ENCODE data around the gene WIZ. TPM values are rescaled to one million over a fixed set of nuclear protein-coding genes. Genes with fewer than 3 reads are reported as not detected.

The WIZ gene
- total RNA-seq, 1 experiment from 2014 or later = 37.5 TPM

- no peak overlapping the region for H3K4me3 Mint-ChIP-seq (ENCODE audit: unreplicated experiment)
- Histone ChIP-seq H3K27me3 (replicated peaks; ENCODE audit: control insufficient read depth, insufficient read depth, low read length) (no peaks in the 10 kb centered on the region), H3K36me3 (ENCODE audit: control insufficient read depth, insufficient read depth, low read length) (peaks cover 3% of the 10 kb centered on the region), H3K4me3 (ENCODE audit: low read depth, low read length) (no peak overlapping the region), H3K4me1 (no peaks in the 10 kb centered on the region), H3K9me3 (no peaks in the 10 kb centered on the region)
- no peaks in the 10 kb centered on the region for H3K9me3 Mint-ChIP-seq (ENCODE audit: unreplicated experiment)
- H3K36me3 Mint-ChIP-seq (ENCODE audit: insufficient read depth, unreplicated experiment) = peaks cover 41% of the 10 kb centered on the region
- ChIA-PET CTCF (no interaction called here), POLR2A (interaction anchor here (0.6 kb wide), 1 partner anchor 9 kb away, joined by 3 read pairs; no protein-coding TSS in a partner anchor)
- BruUV-seq (replicated peaks) = no TSS peak
- no peak for DNase-seq
- H3K4me1 Mint-ChIP-seq (ENCODE audit: low read depth, unreplicated experiment) = no peaks in the 10 kb centered on the region
- H3K27ac Mint-ChIP-seq (ENCODE audit: unreplicated experiment) = no peak overlapping the region
- TF ChIP-seq CTCF (IDR thresholded peaks at IDR 0.05; ENCODE audit: insufficient read depth in 1 of 2, low read depth in 1 of 2, low read length in 1 of 2, severe bottlenecking in 1 of 2, unreplicated experiment in 1 of 2) = no peak
- no peaks in the 10 kb centered on the region for H3K27me3 Mint-ChIP-seq (ENCODE audit: insufficient read depth, unreplicated experiment)
- intact Hi-C loops (cut with micrococcal nuclease; ENCODE audit: unreplicated experiment) = no loop called here
Observed at GRCh38 chr19:15424121-15424520, 25.6 kb downstream of the WIZ start.

GRCh38 chr19:15423130-15423529 lies 26.6 kb downstream of the WIZ start:
- Histone ChIP-seq H3K4me1 (no peaks in the 10 kb centered on the region), H3K9me3 (no peaks in the 10 kb centered on the region), H3K27me3 (replicated peaks; ENCODE audit: control insufficient read depth, insufficient read depth, low read length) (no peaks in the 10 kb centered on the region), H3K36me3 (ENCODE audit: control insufficient read depth, insufficient read depth, low read length) (peaks cover 3% of the 10 kb centered on the region), H3K4me3 (ENCODE audit: low read depth, low read length) (no peak overlapping the region)
- Mint-ChIP-seq H3K9me3 (ENCODE audit: unreplicated experiment) (no peaks in the 10 kb centered on the region), H3K4me3 (ENCODE audit: unreplicated experiment) (no peak overlapping the region), H3K27me3 (ENCODE audit: insufficient read depth, unreplicated experiment) (no peaks in the 10 kb centered on the region), H3K36me3 (ENCODE audit: insufficient read depth, unreplicated experiment) (peaks cover 51% of the 10 kb centered on the region), H3K4me1 (ENCODE audit: low read depth, unreplicated experiment) (peaks cover 2% of the 10 kb centered on the region), H3K27ac (ENCODE audit: unreplicated experiment) (no peak overlapping the region)
- ChIA-PET POLR2A (no interaction called here), CTCF (no interaction called here)
- DNase-seq = no peak
- no TSS peak for BruUV-seq (replicated peaks)
- TF ChIP-seq CTCF (IDR thresholded peaks at IDR 0.05; ENCODE audit: insufficient read depth in 1 of 2, low read depth in 1 of 2, low read length in 1 of 2, severe bottlenecking in 1 of 2, unreplicated experiment in 1 of 2) = no peak
- intact Hi-C loops (cut with micrococcal nuclease; ENCODE audit: unreplicated experiment) = no loop called here

- Histone ChIP-seq H3K36me3 (ENCODE audit: control insufficient read depth, insufficient read depth, low read length) (peaks cover 3% of the 10 kb centered on the region), H3K27me3 (replicated peaks; ENCODE audit: control insufficient read depth, insufficient read depth, low read length) (no peaks in the 10 kb centered on the region), H3K9me3 (no peaks in the 10 kb centered on the region), H3K4me3 (ENCODE audit: low read depth, low read length) (no peak overlapping the region), H3K4me1 (no peaks in the 10 kb centered on the region; the same call in 1 of the 2 replicates)
- H3K27me3 Mint-ChIP-seq (ENCODE audit: insufficient read depth, unreplicated experiment) = no peaks in the 10 kb centered on the region
- ChIA-PET POLR2A (no interaction called here), CTCF (no interaction called here)
- H3K9me3 Mint-ChIP-seq (ENCODE audit: unreplicated experiment) = no peaks in the 10 kb centered on the region
- intact Hi-C loops (cut with micrococcal nuclease; ENCODE audit: unreplicated experiment) = no loop called here
- no peak overlapping the region for H3K27ac Mint-ChIP-seq (ENCODE audit: unreplicated experiment)
- no peak overlapping the region for H3K4me3 Mint-ChIP-seq (ENCODE audit: unreplicated experiment)
- TF ChIP-seq CTCF (IDR thresholded peaks at IDR 0.05; ENCODE audit: insufficient read depth in 1 of 2, low read depth in 1 of 2, low read length in 1 of 2, severe bottlenecking in 1 of 2, unreplicated experiment in 1 of 2) = no peak
- H3K36me3 Mint-ChIP-seq (ENCODE audit: insufficient read depth, unreplicated experiment) = peaks cover 56% of the 10 kb centered on the region
- no TSS peak for BruUV-seq (replicated peaks)
- peaks cover 6% of the 10 kb centered on the region for H3K4me1 Mint-ChIP-seq (ENCODE audit: low read depth, unreplicated experiment)
- DNase-seq = no peak
Observed at GRCh38 chr19:15422296-15423075, 27.3 kb downstream of the WIZ start.

Measured in Caco-2 (cell line).